Gastrocnemius medialis (tissue), 4 donors: Measurements from ENCODE around the gene CAMTA1. TPM values are rescaled to one million over a fixed set of nuclear protein-coding genes. Genes with fewer than 3 reads are reported as not detected.

ENCODE experiments used
- ATAC-seq, 2 donors: fragments of 150-250 bp; one replicate each; pipeline ENCODE4 v1.9.1; 2016
- DNase-seq, 2 donors: peaks; one replicate each; pipeline ENCODE4 v3.0.0-alpha.2; 2019
- H3K27ac ChIP-seq, 4 donors: fragments of 200-600 bp; sonication (generic); 1 replicate in 1 of 4; 2 replicates in 3 of 4; pipeline ENCODE4 v1.5.1; 2016 to 2018; ENCODE audit warnings: mild to moderate bottlenecking in 2 of 4, moderate library complexity in 1 of 4
- H3K27me3 ChIP-seq, 3 donors: fragments of 200-600 bp; sonication (generic) in 2 of 3; 1 replicate in 1 of 3; 2 replicates in 2 of 3; pipeline versions ENCODE4 v1.5.1 to v1.6.0; 2016 to 2019; ENCODE audit warnings: mild to moderate bottlenecking in 1 of 3, moderate library complexity in 1 of 3
- H3K36me3 ChIP-seq, 2 donors: fragments of 200-600 bp; sonication (generic) in 1 of 2; one replicate each; pipeline ENCODE4 v1.5.1; 2017 to 2018
- H3K4me1 ChIP-seq, 2 donors: fragments of 200-600 bp; sonication (generic) in 1 of 2; one replicate each; pipeline ENCODE4 v1.5.1; 2016 to 2017; ENCODE audit warnings: mild to moderate bottlenecking in 2 of 2
- H3K4me3 ChIP-seq, 4 donors: fragments of 200-600 bp; sonication (generic) in 3 of 4; 1 replicate in 1 of 4; 2 replicates in 3 of 4; pipeline ENCODE4 v1.5.1; 2016 to 2019; ENCODE audit warnings: mild to moderate bottlenecking in 2 of 4
- H3K9me3 ChIP-seq, 3 donors: fragments of 200-600 bp; sonication (generic) in 2 of 3; 1 replicate in 1 of 3; 2 replicates in 2 of 3; pipeline ENCODE4 v1.5.1; 2016 to 2019
- POLR2A ChIP-seq, 2 donors: fragments of 450-650 bp; IDR thresholded peaks; one replicate each; pipeline ENCODE4 v1.6.1; 2017; ENCODE audit warnings: antibody characterized with exemption in 2 of 2, mild to moderate bottlenecking in 2 of 2, moderate library complexity in 2 of 2
- in situ Hi-C, 4 donors: fragments of 200-750 bp; cut with MboI; loops; one replicate each; pipeline versions ENCODE4 v1.15.0 to v1.8.0; 2017; ENCODE audit warnings: low sequenced_read_pairs in 4 of 4
- intact Hi-C: fragments of 100-400 bp; cut with DNase I; formaldehyde crosslinking; loops from one replicate; pipeline ENCODE4 v1.15.1; 2023; ENCODE audit warnings: low total_unique reads
- total RNA-seq, 4 donors: library from RNA; depleted of rRNA; stranded (reverse); fragments of >200 nt; gene quantifications; one replicate each; pipeline versions ENCODE4 v1.1.0 to v1.2.3, GENCODE V29; 2016
- TF ChIP-seq, protein P1 (sequence below), 5 experiments: fragments of 450-650 bp in 3 of 5; fragments of 200-600 bp in 2 of 5; sonication (generic) in 2 of 5; IDR thresholded peaks in 4 of 5; conservative IDR thresholded peaks in 1 of 5; 1 replicate in 4 of 5; 2 replicates in 1 of 5; pipeline ENCODE4 v1.5.1; 2016 to 2019; ENCODE audit warnings: antibody characterized with exemption in 5 of 5, mild to moderate bottlenecking in 3 of 5, moderate library complexity in 3 of 5

CAMTA1 gene
- total RNA-seq, 4 donors from 2014 or later: 60.5 to 113 (median 70.4) TPM

- TF ChIP-seq, protein P1, sequence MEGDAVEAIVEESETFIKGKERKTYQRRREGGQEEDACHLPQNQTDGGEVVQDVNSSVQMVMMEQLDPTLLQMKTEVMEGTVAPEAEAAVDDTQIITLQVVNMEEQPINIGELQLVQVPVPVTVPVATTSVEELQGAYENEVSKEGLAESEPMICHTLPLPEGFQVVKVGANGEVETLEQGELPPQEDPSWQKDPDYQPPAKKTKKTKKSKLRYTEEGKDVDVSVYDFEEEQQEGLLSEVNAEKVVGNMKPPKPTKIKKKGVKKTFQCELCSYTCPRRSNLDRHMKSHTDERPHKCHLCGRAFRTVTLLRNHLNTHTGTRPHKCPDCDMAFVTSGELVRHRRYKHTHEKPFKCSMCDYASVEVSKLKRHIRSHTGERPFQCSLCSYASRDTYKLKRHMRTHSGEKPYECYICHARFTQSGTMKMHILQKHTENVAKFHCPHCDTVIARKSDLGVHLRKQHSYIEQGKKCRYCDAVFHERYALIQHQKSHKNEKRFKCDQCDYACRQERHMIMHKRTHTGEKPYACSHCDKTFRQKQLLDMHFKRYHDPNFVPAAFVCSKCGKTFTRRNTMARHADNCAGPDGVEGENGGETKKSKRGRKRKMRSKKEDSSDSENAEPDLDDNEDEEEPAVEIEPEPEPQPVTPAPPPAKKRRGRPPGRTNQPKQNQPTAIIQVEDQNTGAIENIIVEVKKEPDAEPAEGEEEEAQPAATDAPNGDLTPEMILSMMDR (IDR thresholded peaks at IDR 0.05 in 4 of 5, conservative IDR thresholded peaks at IDR 0.05 in 1 of 5): no peak
- Histone ChIP-seq H3K9me3 (no peaks in the 10 kb centered on the region), H3K36me3 (no peaks in the 10 kb centered on the region), H3K27ac (no peak overlapping the region), H3K4me3 (no peak overlapping the region), H3K4me1 (peaks cover 11% of the 10 kb centered on the region in 2 donors), H3K27me3 (no peaks in the 10 kb centered on the region)
- in situ Hi-C loops (no loop called here), intact Hi-C loops (no loop called here)
- DNase-seq (no peak), ATAC-seq (no peak)
Measured at GRCh38 chr1:6745073-6745472, 40.2 kb upstream of the CAMTA1 start.

- Histone ChIP-seq H3K27ac (no peak overlapping the region), H3K4me1 (peaks cover 11% of the 10 kb centered on the region in 2 donors), H3K36me3 (no peaks in the 10 kb centered on the region), H3K4me3 (no peak overlapping the region), H3K27me3 (no peaks in the 10 kb centered on the region), H3K9me3 (no peaks in the 10 kb centered on the region)
- TF ChIP-seq, protein P1 (IDR thresholded peaks at IDR 0.05 in 4 of 5, conservative IDR thresholded peaks at IDR 0.05 in 1 of 5): no peak
- TF ChIP-seq POLR2A (IDR thresholded peaks at IDR 0.05): no peak
- ATAC-seq (no peak), DNase-seq (no peak)
- in situ Hi-C loops (no loop called here), intact Hi-C loops (no loop called here)
Measured at GRCh38 chr1:6747674-6748073, 37.6 kb upstream of the CAMTA1 start.

GRCh38 chr1:6750490-6750889, 34.8 kb upstream of the CAMTA1 start:
- intact Hi-C loops (no loop called here), in situ Hi-C loops (no loop called here)
- no peaks in the 10 kb centered on the region for H3K27me3 ChIP-seq
- TF ChIP-seq, protein P1 (IDR thresholded peaks at IDR 0.05 in 4 of 5, conservative IDR thresholded peaks at IDR 0.05 in 1 of 5): no peak
- TF ChIP-seq POLR2A (IDR thresholded peaks at IDR 0.05): no peak
- H3K4me1 ChIP-seq: no peaks in the 10 kb centered on the region
- DNase-seq (no peak), ATAC-seq (no peak)
- H3K4me3 ChIP-seq: no peak overlapping the region
- H3K9me3 ChIP-seq: no peaks in the 10 kb centered on the region
- no peaks in the 10 kb centered on the region for H3K36me3 ChIP-seq
- H3K27ac ChIP-seq: no peak overlapping the region

DNA sequence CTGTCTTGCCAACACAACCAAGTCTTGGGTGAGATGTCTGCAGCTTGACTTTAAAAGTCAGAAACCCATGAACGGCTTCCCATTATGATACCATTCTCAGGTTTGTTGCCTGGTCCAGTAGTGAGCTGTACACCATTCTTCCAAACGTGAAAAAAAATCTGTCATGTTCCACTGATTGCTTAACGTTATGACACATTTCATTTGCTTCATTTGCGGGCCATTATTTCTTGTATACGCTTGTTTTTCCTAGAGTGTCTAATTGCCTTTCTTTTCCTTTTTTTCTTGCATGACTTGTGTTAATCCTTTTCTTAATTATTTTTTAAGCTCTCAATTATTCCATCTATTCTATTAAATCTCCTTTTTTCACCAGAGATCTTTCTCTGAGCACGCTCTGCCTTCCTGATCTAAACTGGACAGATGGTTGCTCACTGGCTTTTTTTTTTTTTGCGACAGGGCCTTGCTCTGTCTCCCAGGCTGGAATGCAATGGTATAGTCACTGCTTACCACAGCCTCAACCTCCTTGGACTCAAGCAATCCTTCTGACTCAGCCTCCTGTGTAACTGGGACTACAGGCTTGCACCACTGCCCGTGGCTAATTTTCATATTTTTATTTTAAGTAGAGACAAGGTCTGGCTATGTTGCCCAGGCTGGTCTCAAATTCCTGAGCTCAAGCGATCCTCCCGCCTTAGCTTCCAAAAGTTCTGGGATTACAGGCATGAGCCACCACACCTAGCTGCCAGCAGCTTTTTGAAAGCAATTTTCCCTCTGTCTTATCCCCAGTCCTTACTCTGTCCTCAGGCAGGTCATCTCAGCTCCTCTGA, 31.7 kb upstream of the CAMTA1 start:
- no peaks in the 10 kb centered on the region for H3K4me1 ChIP-seq
- H3K27me3 ChIP-seq: no peaks in the 10 kb centered on the region
- H3K4me3 ChIP-seq: no peak overlapping the region
- no peak for ATAC-seq
- H3K9me3 ChIP-seq: no peaks in the 10 kb centered on the region
- in situ Hi-C loops (no loop called here), intact Hi-C loops (no loop called here)
- DNase-seq: no peak
- no peak overlapping the region for H3K27ac ChIP-seq
- H3K36me3 ChIP-seq: no peaks in the 10 kb centered on the region
- no peak for TF ChIP-seq POLR2A (IDR thresholded peaks at IDR 0.05)

- in situ Hi-C loops (no loop called here), intact Hi-C loops (no loop called here)
- no peaks in the 10 kb centered on the region for H3K9me3 ChIP-seq
- ATAC-seq (no peak), DNase-seq (no peak)
- no peak overlapping the region for H3K4me3 ChIP-seq
- H3K4me1 ChIP-seq: no peaks in the 10 kb centered on the region
- TF ChIP-seq, protein P1 (IDR thresholded peaks at IDR 0.05 in 4 of 5, conservative IDR thresholded peaks at IDR 0.05 in 1 of 5): no peak
- TF ChIP-seq POLR2A (IDR thresholded peaks at IDR 0.05): no peak
- H3K27me3 ChIP-seq: peaks cover 0 to 2% (median 0%) of the 10 kb centered on the region in 3 donors
- H3K27ac ChIP-seq: no peak overlapping the region
- H3K36me3 ChIP-seq: no peaks in the 10 kb centered on the region
Measured at GRCh38 chr1:6756457-6756856, 28.8 kb upstream of the CAMTA1 start.
